GM12865 (cell line): ENCODE data around the gene GSTM5.
"Not testable (repeated sequence)": the region's sequence is repeated elsewhere in the genome, so short reads cannot be mapped to it uniquely, and the experiment has no call there.

Experiments
- DNase-seq: peaks from one replicate; pipeline ENCODE4 v3.0.0; 2010; ENCODE audit warnings: low read depth
- H3K4me3 ChIP-seq: 2 replicates; pipeline ENCODE4 v1.5.1; 2011; ENCODE audit warnings: mild to moderate bottlenecking, low read depth, low read length, control low read depth
- TF ChIP-seq, protein P1 (sequence below): IDR thresholded peaks from 2 replicates; pipeline ENCODE4 v1.5.1; 2011; ENCODE audit warnings: low read length, control low read depth, low read depth, inconsistent platforms; ENCODE audit not compliant: insufficient read depth; ENCODE audit errors: missing control alignments

The GSTM5 gene

DNA sequence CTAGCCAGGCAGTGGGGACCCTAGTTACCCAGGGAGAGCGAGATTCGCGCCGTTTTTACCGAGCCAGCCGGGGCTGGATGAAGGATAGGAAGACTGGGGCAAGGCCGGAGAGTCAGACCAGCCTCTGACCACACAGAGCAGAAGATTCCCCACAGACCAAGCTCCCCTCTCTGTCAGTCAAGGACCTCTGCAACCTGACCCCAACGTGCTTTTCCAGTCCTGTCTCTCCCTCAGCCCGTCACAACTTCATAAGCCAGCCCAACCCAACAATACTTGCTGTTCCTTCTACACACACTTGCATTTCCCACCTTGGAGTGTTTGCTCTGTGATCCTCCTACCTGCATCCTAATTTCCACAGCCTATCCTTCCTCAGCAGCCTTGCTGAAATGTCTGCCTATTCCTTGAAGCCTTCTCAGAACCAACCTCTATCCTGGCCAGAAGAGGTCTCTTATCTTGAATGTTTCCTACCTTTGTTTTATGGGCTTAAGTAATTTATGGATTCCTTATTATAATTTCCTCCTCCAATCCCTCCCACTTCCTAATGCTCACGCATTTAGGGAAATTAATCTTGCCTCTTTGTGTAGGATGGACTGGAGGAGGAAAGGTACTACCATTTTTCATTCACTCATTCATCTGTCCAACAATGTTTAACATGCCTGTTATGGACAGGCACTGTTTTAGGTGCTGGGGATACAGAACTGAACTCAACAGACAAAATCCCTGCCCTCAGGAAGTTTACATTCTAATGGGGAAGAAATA lies 28.7 kb downstream of the GSTM5 start, which contains the start of gene GSTM3:
Gene GSTM3, minus strand, starts transcription at position 424 of the 759 bp plus-strand sequence. CDS start 751 bp downstream, outside the sequence.
- DNase-seq = no peak
- TF ChIP-seq, protein P1, sequence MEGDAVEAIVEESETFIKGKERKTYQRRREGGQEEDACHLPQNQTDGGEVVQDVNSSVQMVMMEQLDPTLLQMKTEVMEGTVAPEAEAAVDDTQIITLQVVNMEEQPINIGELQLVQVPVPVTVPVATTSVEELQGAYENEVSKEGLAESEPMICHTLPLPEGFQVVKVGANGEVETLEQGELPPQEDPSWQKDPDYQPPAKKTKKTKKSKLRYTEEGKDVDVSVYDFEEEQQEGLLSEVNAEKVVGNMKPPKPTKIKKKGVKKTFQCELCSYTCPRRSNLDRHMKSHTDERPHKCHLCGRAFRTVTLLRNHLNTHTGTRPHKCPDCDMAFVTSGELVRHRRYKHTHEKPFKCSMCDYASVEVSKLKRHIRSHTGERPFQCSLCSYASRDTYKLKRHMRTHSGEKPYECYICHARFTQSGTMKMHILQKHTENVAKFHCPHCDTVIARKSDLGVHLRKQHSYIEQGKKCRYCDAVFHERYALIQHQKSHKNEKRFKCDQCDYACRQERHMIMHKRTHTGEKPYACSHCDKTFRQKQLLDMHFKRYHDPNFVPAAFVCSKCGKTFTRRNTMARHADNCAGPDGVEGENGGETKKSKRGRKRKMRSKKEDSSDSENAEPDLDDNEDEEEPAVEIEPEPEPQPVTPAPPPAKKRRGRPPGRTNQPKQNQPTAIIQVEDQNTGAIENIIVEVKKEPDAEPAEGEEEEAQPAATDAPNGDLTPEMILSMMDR = no peak
- peak within 1 kb of the TSS; percentile 54 for H3K4me3 ChIP-seq

GRCh38 chr1:109748311-109748710 lies 36.3 kb downstream of the GSTM5 start:
- H3K4me3 ChIP-seq, DNase-seq: not testable (repeated sequence)

DNA sequence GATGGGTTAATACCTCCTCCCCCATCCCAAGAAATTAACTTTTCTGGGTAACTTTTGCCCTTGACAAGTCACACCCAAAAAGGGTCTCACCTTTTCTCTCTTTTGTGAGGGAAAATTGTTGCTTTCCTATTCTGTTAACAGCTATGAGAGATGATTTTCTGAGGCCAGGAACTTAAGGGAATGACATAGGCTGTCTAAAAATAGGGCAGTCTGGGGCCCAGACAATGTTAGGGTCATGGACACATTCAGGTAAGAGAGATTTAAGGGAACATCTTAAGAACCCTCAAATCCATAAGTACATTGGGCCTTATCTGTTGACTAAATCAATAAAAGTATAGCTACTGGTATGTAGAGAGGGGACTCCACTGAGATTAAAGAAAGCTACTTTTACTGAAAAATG lies 37.2 kb downstream of the GSTM5 start:
- TF ChIP-seq, protein P1 = no peak
- no peak overlapping the region for H3K4me3 ChIP-seq
- no peak for DNase-seq

DNA sequence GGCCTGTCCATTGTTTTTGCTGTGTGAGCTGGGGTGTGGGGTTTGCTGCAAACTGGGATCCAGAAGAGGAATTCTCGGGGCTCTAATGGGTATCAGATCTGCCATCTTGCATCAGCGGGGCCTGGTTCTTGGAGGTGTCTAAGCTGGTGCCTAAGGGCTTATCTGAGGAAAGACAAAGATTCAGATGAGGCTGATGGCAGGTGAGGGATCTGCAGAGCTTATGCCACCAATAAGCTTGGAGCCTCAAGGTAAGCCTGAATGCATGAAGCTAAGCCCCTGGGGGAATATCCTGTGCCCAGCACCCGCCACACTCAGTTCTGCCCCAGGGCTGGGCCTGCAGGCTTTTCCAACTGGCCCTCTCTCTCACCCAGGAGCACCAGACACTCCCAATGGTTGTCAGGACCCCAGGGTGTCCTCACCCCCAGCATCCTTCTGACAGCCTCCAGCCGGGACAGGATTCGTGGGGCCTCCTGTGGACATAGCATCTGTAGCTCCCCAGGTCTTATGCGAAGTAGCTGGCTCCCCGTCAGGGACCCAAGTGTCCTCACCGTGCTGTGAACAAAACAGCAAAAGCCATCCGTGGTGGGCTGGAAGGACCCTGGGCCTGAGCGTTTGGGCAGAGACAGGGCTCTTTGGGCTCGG lies 38.3 kb downstream of the GSTM5 start:
- TF ChIP-seq, protein P1 = no peak
- H3K4me3 ChIP-seq = no peak overlapping the region

DNA sequence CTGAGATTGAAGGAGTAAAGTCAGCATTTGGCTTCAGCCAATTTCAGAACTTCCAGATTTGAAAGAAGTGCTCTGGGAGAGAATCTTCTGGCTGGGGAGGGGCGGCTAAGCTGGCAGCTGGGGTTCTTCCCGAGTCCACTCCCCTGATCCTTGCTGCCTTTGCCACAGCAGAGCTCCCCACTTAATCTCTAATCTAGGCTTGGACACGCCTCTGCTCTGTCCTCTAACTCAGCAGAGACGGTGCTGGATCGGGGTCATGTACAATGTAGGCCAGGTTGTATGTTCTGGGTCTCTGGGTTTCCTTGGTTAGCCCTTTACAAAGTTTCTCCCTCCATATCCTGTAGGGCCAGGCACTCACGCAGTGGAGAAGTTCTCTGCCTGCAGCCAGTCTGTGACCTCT lies 38.9 kb downstream of the GSTM5 start:
- TF ChIP-seq, protein P1 = no peak
- no peak overlapping the region for H3K4me3 ChIP-seq
- DNase-seq = no peak

More for the DNA sequence above, 38.3 kb downstream of the GSTM5 start:
- no peak for DNase-seq

DNA sequence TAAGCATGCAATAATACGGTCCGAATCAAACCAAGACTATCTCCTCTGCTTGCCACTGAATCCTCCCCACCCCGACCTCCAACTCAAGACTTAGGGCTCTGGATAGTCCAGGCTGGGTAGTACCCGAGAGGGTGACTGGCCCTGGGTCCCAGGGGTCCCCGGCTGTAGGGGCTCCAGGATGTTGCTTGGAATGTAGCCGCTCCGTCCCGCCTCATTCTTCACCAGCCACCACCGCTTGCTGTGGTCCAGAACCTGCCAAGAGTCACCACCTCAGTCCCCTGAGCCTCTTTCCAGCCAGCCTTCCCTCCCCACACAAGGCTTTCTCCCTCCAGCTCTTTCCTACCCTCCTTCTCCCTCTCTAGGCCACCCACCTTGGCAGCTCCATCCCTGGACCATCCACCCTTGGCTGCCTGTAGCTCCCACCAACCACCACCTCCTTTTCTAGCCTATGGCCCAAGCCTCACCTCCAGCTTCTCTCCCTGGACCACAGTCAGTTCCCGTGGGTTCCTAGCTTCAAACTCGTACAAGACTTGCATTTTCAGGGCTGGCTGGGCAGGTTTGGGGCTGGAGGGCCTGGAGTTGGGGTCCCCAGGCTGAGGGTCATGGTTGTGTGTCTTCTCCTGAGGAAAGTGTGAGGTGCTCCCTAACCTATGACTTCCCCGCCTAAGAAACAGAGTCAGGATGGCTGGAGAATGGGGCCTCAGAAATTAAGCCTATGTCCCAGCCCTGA lies 39.6 kb downstream of the GSTM5 start:
- no peak for DNase-seq
- H3K4me3 ChIP-seq = no peak overlapping the region
- TF ChIP-seq, protein P1 = no peak

GRCh38 chr1:109754738-109755137 lies 42.7 kb downstream of the GSTM5 start:
- TF ChIP-seq, protein P1 = no peak
- DNase-seq = no peak

GRCh38 chr1:109756325-109756724 lies 44.3 kb downstream of the GSTM5 start:
- not testable (repeated sequence) for H3K4me3 ChIP-seq, DNase-seq

More at GRCh38 chr1:109754738-109755137, 42.7 kb downstream of the GSTM5 start:
- H3K4me3 ChIP-seq = no peak overlapping the region
